GM19455 (cell line): ENCODE results near the gene KPNB1.

Source experiments
- ATAC-seq: cut with Tn5 transposase; IDR thresholded peaks from one replicate; pipeline ENCODE4 v1.9.1; 2021; ENCODE audit not compliant: unreplicated experiment

The KPNB1 gene

GRCh38 chr17:47728214-47728877, 78.6 kb downstream of the KPNB1 start:
- no peak for ATAC-seq

DNA sequence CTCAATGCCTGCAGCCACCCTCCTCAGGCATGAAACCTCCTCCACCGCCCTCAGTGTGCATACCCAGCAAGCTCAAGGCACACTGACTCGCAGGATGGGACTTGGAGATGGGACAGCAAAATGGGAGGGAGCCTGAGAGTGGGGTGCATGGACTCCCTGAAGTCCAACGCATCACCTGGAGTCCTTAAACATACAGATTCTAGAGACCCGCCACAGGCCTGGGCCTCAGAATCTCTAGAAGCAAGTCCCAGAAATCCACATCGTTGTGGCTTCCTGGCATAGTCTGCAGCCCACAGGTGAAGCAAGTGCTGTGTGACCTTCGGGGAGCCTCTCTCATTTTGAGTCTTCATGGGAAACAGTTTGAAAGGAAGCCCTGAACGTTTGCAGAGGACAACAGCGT, 79.8 kb downstream of the KPNB1 start:
- no peak for ATAC-seq

GRCh38 chr17:47730681-47731080, 81.0 kb downstream of the KPNB1 start:
- no peak for ATAC-seq

DNA sequence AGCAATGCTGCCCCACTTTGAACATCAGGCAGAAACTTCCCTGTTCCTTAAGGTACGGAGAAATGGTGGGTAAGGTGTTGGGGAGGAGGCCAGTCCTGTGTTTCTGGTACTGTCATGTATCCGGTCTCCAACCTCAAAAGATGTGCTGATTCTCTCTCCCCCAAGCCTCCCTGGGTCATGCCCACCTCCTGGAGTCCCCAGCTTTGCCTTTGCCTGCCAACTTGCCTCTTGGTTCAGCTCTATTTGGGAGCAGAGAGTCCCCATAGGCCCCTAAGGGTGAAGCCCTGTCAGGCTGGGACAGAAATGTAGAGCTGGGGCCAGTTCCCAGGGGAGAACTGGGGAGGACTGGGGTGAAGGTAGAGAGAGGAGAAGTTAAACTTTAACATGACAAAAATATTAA, 81.7 kb downstream of the KPNB1 start:
- no peak for ATAC-seq

GRCh38 chr17:47732399-47733046, 82.8 kb downstream of the KPNB1 start:
- ATAC-seq = no peak

DNA sequence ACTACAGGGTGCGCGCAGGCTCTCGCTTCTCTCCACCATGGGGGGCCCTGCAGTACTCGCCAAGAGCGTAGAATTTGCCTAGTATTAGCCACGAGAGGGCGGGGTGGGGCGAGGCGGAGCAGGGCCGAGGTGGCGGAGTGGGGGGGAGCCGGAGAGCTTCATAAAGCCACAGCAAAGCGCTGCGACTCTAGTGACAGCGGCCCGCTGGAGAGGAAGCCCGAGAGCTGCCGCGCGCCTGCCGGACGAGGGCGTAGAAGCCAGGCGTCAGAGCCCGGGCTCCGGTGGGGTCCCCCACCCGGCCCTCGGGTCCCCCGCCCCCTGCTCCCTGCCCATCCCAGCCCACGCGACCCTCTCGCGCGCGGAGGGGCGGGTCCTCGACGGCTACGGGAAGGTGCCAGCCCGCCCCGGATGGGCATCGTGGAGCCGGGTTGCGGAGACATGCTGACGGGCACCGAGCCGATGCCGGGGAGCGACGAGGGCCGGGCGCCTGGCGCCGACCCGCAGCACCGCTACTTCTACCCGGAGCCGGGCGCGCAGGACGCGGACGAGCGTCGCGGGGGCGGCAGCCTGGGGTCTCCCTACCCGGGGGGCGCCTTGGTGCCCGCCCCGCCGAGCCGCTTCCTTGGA, 83.4 kb downstream of the KPNB1 start, which contains the start of gene TBX21:
Gene TBX21 (plus strand): TSS at position 190 of the 627 bp plus-strand sequence. CDS start 219 bp downstream, at position 409.
- no peak for ATAC-seq

- ATAC-seq = no peak
These were observed 84.1 kb downstream of the KPNB1 start for GRCh38 chr17:47733674-47734410.

DNA sequence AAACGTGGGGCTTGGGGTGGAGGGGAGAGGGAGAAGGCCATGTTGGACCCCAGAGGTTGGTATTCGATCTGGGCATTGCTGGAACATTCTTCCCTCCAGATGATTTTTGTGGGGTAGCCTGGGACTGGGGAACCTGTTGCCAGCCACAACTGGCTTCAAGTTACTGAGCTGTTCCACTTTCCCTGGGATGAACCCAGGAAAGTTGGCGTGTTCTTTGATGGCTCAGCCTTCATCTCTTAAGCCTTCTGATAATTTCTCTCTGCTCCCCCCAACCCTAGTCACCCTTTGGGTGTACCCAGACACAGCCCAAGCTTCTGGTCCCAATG, 85.4 kb downstream of the KPNB1 start:
- no peak for ATAC-seq
